DOHH2 (cell line): ENCODE measurements around the gene DUS4L.

Experiments used
- EZH2phosphoT487 ChIP-seq: fragments of 200-600 bp; sonication (generic); IDR thresholded peaks from 2 replicates; pipeline ENCODE4 v1.6.1; 2017; ENCODE audit warnings: borderline replicate concordance, mild to moderate bottlenecking, antibody characterized with exemption, low read length, moderate library complexity, mixed read lengths
- TF ChIP-seq, protein P1 (sequence below): fragments of 200-600 bp; sonication (generic); IDR thresholded peaks from one replicate; pipeline ENCODE4 v1.5.1; 2014; ENCODE audit warnings: antibody characterized with exemption, mild to moderate bottlenecking, low read depth, low read length; ENCODE audit not compliant: poor library complexity, severe bottlenecking

- TF ChIP-seq, protein P1, sequence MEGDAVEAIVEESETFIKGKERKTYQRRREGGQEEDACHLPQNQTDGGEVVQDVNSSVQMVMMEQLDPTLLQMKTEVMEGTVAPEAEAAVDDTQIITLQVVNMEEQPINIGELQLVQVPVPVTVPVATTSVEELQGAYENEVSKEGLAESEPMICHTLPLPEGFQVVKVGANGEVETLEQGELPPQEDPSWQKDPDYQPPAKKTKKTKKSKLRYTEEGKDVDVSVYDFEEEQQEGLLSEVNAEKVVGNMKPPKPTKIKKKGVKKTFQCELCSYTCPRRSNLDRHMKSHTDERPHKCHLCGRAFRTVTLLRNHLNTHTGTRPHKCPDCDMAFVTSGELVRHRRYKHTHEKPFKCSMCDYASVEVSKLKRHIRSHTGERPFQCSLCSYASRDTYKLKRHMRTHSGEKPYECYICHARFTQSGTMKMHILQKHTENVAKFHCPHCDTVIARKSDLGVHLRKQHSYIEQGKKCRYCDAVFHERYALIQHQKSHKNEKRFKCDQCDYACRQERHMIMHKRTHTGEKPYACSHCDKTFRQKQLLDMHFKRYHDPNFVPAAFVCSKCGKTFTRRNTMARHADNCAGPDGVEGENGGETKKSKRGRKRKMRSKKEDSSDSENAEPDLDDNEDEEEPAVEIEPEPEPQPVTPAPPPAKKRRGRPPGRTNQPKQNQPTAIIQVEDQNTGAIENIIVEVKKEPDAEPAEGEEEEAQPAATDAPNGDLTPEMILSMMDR: no peak
- no peak for TF ChIP-seq EZH2phosphoT487
Observed at GRCh38 chr7:107563081-107563774, 543 bp upstream of the DUS4L start.
